Neural cell (in vitro differentiated cells): ENCODE data around the gene MARCHF11. TPM values are rescaled to one million over a fixed set of nuclear protein-coding genes. Genes with fewer than 3 reads are reported as not detected.

ENCODE experiments used
- H2AFZ ChIP-seq: fragments of 200-600, 300-800 bp; sonication (generic), shearing (Covaris generic); 2 replicates; pipeline ENCODE4 v1.6.0; 2014; ENCODE audit warnings: low read depth, mild to moderate bottlenecking, antibody characterized with exemption, low read length, moderate library complexity
- H3F3A ChIP-seq: fragments of 200-600 bp; shearing (Covaris generic); 2 replicates; pipeline ENCODE4 v1.6.1; 2016; ENCODE audit warnings: mild to moderate bottlenecking, moderate library complexity, mixed read lengths, antibody characterized with exemption, low read length; ENCODE audit not compliant: insufficient read depth, poor library complexity, severe bottlenecking
- H3K27ac ChIP-seq: fragments of 200-600, 300-800 bp; sonication (generic), shearing (Covaris generic); 2 replicates; pipeline ENCODE4 v1.5.1; 2014; ENCODE audit warnings: mild to moderate bottlenecking, low read length, moderate library complexity
- H3K27me3 ChIP-seq: fragments of 300-800, 200-600 bp; sonication (generic), shearing (Covaris generic); 2 replicates; pipeline ENCODE4 v1.6.0; 2014; ENCODE audit warnings: mild to moderate bottlenecking, low read depth, low read length, moderate library complexity; ENCODE audit not compliant: insufficient read depth
- H3K36me3 ChIP-seq: fragments of 300-800, 200-600 bp; sonication (generic), shearing (Covaris generic); 2 replicates; pipeline ENCODE4 v1.5.1; 2014; ENCODE audit warnings: mild to moderate bottlenecking, antibody characterized with exemption, low read length, moderate library complexity; ENCODE audit not compliant: insufficient read depth
- H3K4me2 ChIP-seq: fragments of 300-800, 200-600 bp; sonication (generic), shearing (Covaris generic); 2 replicates; pipeline ENCODE4 v1.6.0; 2014; ENCODE audit warnings: mild to moderate bottlenecking, low read length
- H3K4me3 ChIP-seq: fragments of 300-800, 200-600 bp; sonication (generic), shearing (Covaris generic); 2 replicates; pipeline ENCODE4 v1.5.1; 2014; ENCODE audit warnings: mild to moderate bottlenecking, low read length, moderate library complexity
- H3K79me2 ChIP-seq: fragments of 200-600 bp; shearing (Covaris generic); replicated peaks from 2 replicates; pipeline ENCODE4 v1.6.0; 2014; ENCODE audit warnings: mild to moderate bottlenecking, low read length, moderate library complexity; ENCODE audit not compliant: insufficient read depth
- H3K9ac ChIP-seq: fragments of 300-800, 200-600 bp; sonication (generic), shearing (Covaris generic); 2 replicates; pipeline ENCODE4 v1.6.1; 2016; ENCODE audit warnings: mild to moderate bottlenecking, low read length, mixed read lengths
- H3K9me2 ChIP-seq: fragments of 200-600 bp; shearing (Covaris generic); 2 replicates; pipeline ENCODE4 v1.6.1; 2016; ENCODE audit warnings: mild to moderate bottlenecking, low read length, mixed read lengths; ENCODE audit not compliant: insufficient read depth
- H3K9me3 ChIP-seq: fragments of 200-600, 300-800 bp; sonication (generic), shearing (Covaris generic); 2 replicates; pipeline ENCODE4 v1.6.1; 2016; ENCODE audit warnings: mild to moderate bottlenecking, mixed run types, low read length, moderate library complexity, mixed read lengths
- H4K20me1 ChIP-seq: fragments of 200-600 bp; shearing (Covaris generic); 2 replicates; pipeline ENCODE4 v1.6.1; 2016; ENCODE audit warnings: mild to moderate bottlenecking, mixed run types; ENCODE audit not compliant: insufficient read depth
- EP300 ChIP-seq: fragments of 450-650 bp; conservative IDR thresholded peaks from 2 replicates; pipeline ENCODE4 v1.6.1; 2014; ENCODE audit warnings: antibody characterized with exemption, mild to moderate bottlenecking, moderate library complexity; ENCODE audit not compliant: poor library complexity, severe bottlenecking
- EZH2 ChIP-seq: fragments of 200-600, 300-800 bp; shearing (Covaris generic), sonication (generic); IDR thresholded peaks from 2 replicates; pipeline ENCODE4 v1.6.1; 2014; ENCODE audit warnings: antibody characterized with exemption, low read length, borderline replicate concordance, mild to moderate bottlenecking; ENCODE audit not compliant: insufficient read depth, poor library complexity, severe bottlenecking
- MXI1 ChIP-seq: fragments of 450-650 bp; conservative IDR thresholded peaks from 2 replicates; pipeline ENCODE4 v1.6.1; 2014; ENCODE audit warnings: antibody characterized with exemption, mild to moderate bottlenecking; ENCODE audit not compliant: poor library complexity, severe bottlenecking
- POLR2AphosphoS5 ChIP-seq: IDR thresholded peaks from 2 replicates; pipeline ENCODE4 v1.6.1; 2012
- RAD21 ChIP-seq: fragments of 450-650 bp; conservative IDR thresholded peaks from 2 replicates; pipeline ENCODE4 v1.6.1; 2014; ENCODE audit warnings: antibody characterized with exemption, mild to moderate bottlenecking, moderate library complexity
- SMC3 ChIP-seq: fragments of 450-650 bp; conservative IDR thresholded peaks from 2 replicates; pipeline ENCODE4 v1.6.1; 2014; ENCODE audit warnings: antibody characterized with exemption, mild to moderate bottlenecking, moderate library complexity; ENCODE audit not compliant: poor library complexity
- TAF1 ChIP-seq: IDR thresholded peaks from 2 replicates; pipeline ENCODE4 v1.6.1; 2012; ENCODE audit warnings: low read depth
- polyA plus RNA-seq: library from polyadenylated mRNA; depleted of rRNA; stranded (reverse); fragments of >200 nt; gene quantifications from 2 replicates; pipeline ENCODE4 v1.2.3, GENCODE V29; 2014
- TF ChIP-seq, protein P1 (sequence below): IDR thresholded peaks from 2 replicates; pipeline ENCODE4 v1.6.1; 2012; ENCODE audit warnings: borderline replicate concordance
- TF ChIP-seq, protein P2 (sequence below): fragments of 450-650 bp; IDR thresholded peaks from 2 replicates; pipeline ENCODE4 v1.5.1; 2014; ENCODE audit warnings: antibody characterized with exemption, mild to moderate bottlenecking, moderate library complexity; ENCODE audit not compliant: poor library complexity, severe bottlenecking

Gene MARCHF11
- polyA plus RNA-seq, 1 donor from 2014 or later: 6.1 TPM

DNA sequence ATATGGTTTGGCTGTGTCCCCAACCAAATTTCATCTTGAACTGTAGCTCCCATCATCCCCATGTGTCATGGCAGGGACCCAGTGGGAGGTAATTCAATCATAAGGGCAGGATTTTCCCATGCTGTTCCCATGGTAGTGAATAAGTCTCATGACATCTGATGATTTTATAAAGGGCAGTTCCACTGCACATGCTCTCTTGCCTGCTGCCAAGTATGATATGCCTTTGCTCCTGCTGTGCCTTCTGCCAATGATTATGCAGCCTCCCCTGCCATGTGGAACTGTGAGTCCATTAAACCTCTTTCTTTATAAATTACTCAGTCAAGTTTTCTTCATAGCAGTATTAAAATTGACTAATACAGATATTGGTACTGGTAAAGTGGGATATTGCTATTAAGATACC lies 42.4 kb downstream of the MARCHF11 start:
- Histone ChIP-seq H3F3A (no peaks in the 10 kb centered on the region), H3K4me2 (no peak overlapping the region), H3K9me3 (peaks cover 5% of the 10 kb centered on the region), H3K27me3 (no peaks in the 10 kb centered on the region), H3K27ac (no peak overlapping the region), H3K9ac (no peak overlapping the region), H4K20me1 (no peaks in the 10 kb centered on the region), H3K79me2 (no peaks in the 10 kb centered on the region), H2AFZ (no peak overlapping the region), H3K4me3 (no peak overlapping the region), H3K36me3 (no peaks in the 10 kb centered on the region), H3K9me2 (no peaks in the 10 kb centered on the region)
- no peak for TF ChIP-seq RAD21
- no peak for TF ChIP-seq SMC3
- no peak for TF ChIP-seq POLR2AphosphoS5
- no peak for TF ChIP-seq EZH2
- no peak for TF ChIP-seq MXI1
- no peak for TF ChIP-seq EP300
- TF ChIP-seq, protein P1, sequence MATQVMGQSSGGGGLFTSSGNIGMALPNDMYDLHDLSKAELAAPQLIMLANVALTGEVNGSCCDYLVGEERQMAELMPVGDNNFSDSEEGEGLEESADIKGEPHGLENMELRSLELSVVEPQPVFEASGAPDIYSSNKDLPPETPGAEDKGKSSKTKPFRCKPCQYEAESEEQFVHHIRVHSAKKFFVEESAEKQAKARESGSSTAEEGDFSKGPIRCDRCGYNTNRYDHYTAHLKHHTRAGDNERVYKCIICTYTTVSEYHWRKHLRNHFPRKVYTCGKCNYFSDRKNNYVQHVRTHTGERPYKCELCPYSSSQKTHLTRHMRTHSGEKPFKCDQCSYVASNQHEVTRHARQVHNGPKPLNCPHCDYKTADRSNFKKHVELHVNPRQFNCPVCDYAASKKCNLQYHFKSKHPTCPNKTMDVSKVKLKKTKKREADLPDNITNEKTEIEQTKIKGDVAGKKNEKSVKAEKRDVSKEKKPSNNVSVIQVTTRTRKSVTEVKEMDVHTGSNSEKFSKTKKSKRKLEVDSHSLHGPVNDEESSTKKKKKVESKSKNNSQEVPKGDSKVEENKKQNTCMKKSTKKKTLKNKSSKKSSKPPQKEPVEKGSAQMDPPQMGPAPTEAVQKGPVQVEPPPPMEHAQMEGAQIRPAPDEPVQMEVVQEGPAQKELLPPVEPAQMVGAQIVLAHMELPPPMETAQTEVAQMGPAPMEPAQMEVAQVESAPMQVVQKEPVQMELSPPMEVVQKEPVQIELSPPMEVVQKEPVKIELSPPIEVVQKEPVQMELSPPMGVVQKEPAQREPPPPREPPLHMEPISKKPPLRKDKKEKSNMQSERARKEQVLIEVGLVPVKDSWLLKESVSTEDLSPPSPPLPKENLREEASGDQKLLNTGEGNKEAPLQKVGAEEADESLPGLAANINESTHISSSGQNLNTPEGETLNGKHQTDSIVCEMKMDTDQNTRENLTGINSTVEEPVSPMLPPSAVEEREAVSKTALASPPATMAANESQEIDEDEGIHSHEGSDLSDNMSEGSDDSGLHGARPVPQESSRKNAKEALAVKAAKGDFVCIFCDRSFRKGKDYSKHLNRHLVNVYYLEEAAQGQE: no peak
- no peak for TF ChIP-seq TAF1
- TF ChIP-seq, protein P2, sequence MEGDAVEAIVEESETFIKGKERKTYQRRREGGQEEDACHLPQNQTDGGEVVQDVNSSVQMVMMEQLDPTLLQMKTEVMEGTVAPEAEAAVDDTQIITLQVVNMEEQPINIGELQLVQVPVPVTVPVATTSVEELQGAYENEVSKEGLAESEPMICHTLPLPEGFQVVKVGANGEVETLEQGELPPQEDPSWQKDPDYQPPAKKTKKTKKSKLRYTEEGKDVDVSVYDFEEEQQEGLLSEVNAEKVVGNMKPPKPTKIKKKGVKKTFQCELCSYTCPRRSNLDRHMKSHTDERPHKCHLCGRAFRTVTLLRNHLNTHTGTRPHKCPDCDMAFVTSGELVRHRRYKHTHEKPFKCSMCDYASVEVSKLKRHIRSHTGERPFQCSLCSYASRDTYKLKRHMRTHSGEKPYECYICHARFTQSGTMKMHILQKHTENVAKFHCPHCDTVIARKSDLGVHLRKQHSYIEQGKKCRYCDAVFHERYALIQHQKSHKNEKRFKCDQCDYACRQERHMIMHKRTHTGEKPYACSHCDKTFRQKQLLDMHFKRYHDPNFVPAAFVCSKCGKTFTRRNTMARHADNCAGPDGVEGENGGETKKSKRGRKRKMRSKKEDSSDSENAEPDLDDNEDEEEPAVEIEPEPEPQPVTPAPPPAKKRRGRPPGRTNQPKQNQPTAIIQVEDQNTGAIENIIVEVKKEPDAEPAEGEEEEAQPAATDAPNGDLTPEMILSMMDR: no peak

DNA sequence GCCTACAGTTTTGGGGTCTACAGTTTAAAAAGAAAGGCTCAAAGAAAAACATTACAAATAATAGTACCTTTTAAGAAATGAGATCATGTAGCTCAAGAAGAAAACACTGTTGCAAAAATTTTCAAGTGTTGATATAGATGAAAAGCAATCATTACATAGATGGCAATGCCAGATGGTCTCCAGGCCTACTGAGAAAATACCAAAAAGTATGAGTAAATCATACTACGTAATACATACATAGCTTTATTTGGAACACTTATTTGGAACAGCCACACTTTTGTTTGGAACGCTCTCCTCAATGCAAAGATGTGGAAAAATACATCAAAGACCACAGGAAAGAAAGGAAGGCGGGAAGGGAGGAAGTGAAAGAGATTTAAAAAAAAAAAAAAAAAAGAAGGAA lies 44.1 kb downstream of the MARCHF11 start:
- no peak overlapping the region for H3K9ac ChIP-seq
- H4K20me1 ChIP-seq: no peaks in the 10 kb centered on the region
- H3K4me3 ChIP-seq: no peak overlapping the region
- H3K27ac ChIP-seq: no peak overlapping the region
- H3K9me3 ChIP-seq: peaks cover 5% of the 10 kb centered on the region
- no peaks in the 10 kb centered on the region for H3K27me3 ChIP-seq
- H2AFZ ChIP-seq: no peak overlapping the region
- TF ChIP-seq MXI1: no peak
- no peak for TF ChIP-seq SMC3
- TF ChIP-seq, protein P1: no peak
- TF ChIP-seq, protein P2: no peak
- TF ChIP-seq POLR2AphosphoS5: no peak
- TF ChIP-seq TAF1: no peak
- no peak for TF ChIP-seq EZH2
- TF ChIP-seq EP300: no peak
- TF ChIP-seq RAD21: no peak
- no peaks in the 10 kb centered on the region for H3K9me2 ChIP-seq
- H3K36me3 ChIP-seq: no peaks in the 10 kb centered on the region
- no peaks in the 10 kb centered on the region for H3F3A ChIP-seq
- H3K79me2 ChIP-seq: no peaks in the 10 kb centered on the region
- H3K4me2 ChIP-seq: no peak overlapping the region
